ENCODE data around the gene ZZZ3.
"Not testable (repeated sequence)": the region's sequence is repeated elsewhere in the genome, so short reads cannot be mapped to it uniquely, and the experiment has no call there.

The ZZZ3 gene

DNA sequence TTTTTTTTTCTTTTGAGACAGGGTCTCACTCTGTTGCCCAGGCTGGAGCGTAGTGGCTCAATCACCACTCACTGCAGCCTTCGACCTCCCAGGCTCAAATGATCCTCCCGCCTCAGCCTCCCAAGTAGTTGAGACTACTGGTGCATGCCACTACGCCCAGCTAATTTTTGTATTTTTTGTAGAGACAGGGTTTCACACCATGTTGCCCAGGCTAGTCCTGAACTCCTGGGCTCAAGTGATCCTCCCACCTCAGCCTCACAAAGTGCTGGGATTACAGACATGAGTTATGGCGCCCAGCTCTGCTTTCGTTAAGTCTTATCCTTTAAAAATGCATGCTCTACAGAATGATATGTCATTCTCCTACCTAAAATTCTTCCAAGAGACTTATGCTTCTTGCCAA is 36.2 kb downstream of the ZZZ3 start:
- not testable (repeated sequence) for H3K36me3 ChIP-seq (ENCODE audit: control insufficient read depth in 2 of 2, insufficient read depth in 2 of 2, low read length in 2 of 2); H3K9ac ChIP-seq (ENCODE audit: low read length in 2 of 2); H3K27me3 ChIP-seq (ENCODE audit: control insufficient read depth in 1 of 2, insufficient read depth in 2 of 2, low read length in 2 of 2); H3K4me3 ChIP-seq (ENCODE audit: low read length in 2 of 2); H3K27ac ChIP-seq (ENCODE audit: low read length); H3K4me1 ChIP-seq (ENCODE audit: control insufficient read depth, insufficient read depth, low read length)
- peaks cover 3 to 10% of the 10 kb centered on the region in 2 donors for H3K9me3 ChIP-seq (ENCODE audit: control insufficient read depth in 2 of 2, low read length in 2 of 2)

DNA sequence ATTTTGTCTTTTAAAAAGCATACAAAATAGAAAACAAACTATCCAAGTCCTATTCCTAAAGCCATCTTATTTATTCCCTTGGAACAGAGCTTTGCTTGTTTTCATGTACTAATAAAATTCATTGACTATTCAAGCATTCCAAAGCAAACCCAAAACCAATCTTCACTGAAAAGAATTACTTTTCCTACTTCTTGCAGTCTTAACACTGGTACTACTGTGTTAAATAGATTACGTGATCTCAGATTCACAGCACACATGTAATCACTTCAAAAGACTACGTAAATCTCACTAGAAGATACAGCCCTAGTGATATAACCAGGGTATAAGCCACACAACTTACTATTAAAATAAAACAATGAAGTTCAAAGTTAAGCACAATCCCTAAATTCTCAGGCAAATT is 39.0 kb downstream of the ZZZ3 start:
- Histone ChIP-seq H3K4me1 (ENCODE audit: control insufficient read depth, insufficient read depth, low read length) (no peaks in the 10 kb centered on the region), H3K9ac (ENCODE audit: low read length in 2 of 2) (no peak overlapping the region)

DNA sequence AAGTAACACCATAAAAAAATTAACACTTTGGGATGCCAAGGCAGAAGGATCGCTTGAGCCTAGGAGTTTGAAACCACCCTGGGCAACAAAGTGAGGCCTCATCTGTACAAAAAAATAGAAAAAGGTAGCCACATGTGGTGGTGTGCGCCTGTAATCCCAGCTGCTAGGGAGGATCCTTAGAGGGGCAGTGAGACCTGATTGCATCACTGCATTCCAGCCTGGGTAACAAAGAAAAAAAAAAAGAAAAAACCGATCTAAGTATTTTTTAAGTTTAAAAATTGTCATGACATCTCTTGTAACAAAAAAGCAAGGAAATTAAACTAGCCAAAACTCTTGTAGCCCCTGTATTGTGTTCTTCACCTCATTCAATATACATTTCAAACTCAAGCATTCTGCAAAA is 39.5 kb downstream of the ZZZ3 start:
- H3K36me3 ChIP-seq (ENCODE audit: control insufficient read depth in 2 of 2, insufficient read depth in 2 of 2, low read length in 2 of 2) = peaks cover 5 to 6% of the 10 kb centered on the region in 2 donors
- H3K9ac ChIP-seq (ENCODE audit: low read length in 2 of 2) = no peak overlapping the region
- H3K9me3 ChIP-seq (ENCODE audit: control insufficient read depth in 2 of 2, low read length in 2 of 2) = no peaks in the 10 kb centered on the region
- no peaks in the 10 kb centered on the region for H3K4me1 ChIP-seq (ENCODE audit: control insufficient read depth, insufficient read depth, low read length)
- no peak overlapping the region for H3K4me3 ChIP-seq (ENCODE audit: low read length in 2 of 2)
- H3K27me3 ChIP-seq (ENCODE audit: control insufficient read depth in 1 of 2, insufficient read depth in 2 of 2, low read length in 2 of 2) = no peaks in the 10 kb centered on the region
- no peak overlapping the region for H3K27ac ChIP-seq (ENCODE audit: low read length)

More for the DNA sequence above, 39.0 kb downstream of the ZZZ3 start:
- Histone ChIP-seq H3K4me3 (ENCODE audit: low read length in 2 of 2) (no peak overlapping the region), H3K9me3 (ENCODE audit: control insufficient read depth in 2 of 2, low read length in 2 of 2) (no peaks in the 10 kb centered on the region), H3K36me3 (ENCODE audit: control insufficient read depth in 2 of 2, insufficient read depth in 2 of 2, low read length in 2 of 2) (peaks cover 5 to 6% of the 10 kb centered on the region in 2 donors), H3K27ac (ENCODE audit: low read length) (no peak overlapping the region), H3K27me3 (ENCODE audit: control insufficient read depth in 1 of 2, insufficient read depth in 2 of 2, low read length in 2 of 2) (no peaks in the 10 kb centered on the region)

DNA sequence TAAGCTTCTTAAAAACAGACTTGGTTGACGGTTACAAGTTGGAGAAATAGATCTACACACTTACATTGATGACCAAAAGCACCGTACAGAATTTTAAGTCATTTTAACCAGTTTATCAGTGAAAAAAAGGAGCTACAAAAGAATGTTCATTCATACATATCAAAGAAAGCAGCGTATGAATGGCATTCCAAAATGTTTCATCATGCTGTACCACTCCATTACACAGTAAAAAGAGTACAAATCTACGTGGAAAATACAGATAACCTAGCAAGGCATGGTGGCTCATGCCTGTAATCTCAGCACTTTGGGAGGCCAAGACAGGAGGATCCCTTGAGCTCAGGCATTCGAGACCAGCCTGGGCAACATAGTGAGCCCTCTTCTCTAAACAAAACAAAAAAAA is 40.3 kb downstream of the ZZZ3 start:
- no peak overlapping the region for H3K27ac ChIP-seq (ENCODE audit: low read length)
- H3K9ac ChIP-seq (ENCODE audit: low read length in 2 of 2) = no peak overlapping the region
- H3K4me1 ChIP-seq (ENCODE audit: control insufficient read depth, insufficient read depth, low read length) = no peaks in the 10 kb centered on the region
- no peaks in the 10 kb centered on the region for H3K27me3 ChIP-seq (ENCODE audit: control insufficient read depth in 1 of 2, insufficient read depth in 2 of 2, low read length in 2 of 2)
- H3K36me3 ChIP-seq (ENCODE audit: control insufficient read depth in 2 of 2, insufficient read depth in 2 of 2, low read length in 2 of 2) = peaks cover 5 to 6% of the 10 kb centered on the region in 2 donors
- no peaks in the 10 kb centered on the region for H3K9me3 ChIP-seq (ENCODE audit: control insufficient read depth in 2 of 2, low read length in 2 of 2)
- H3K4me3 ChIP-seq (ENCODE audit: low read length in 2 of 2) = no peak overlapping the region

DNA sequence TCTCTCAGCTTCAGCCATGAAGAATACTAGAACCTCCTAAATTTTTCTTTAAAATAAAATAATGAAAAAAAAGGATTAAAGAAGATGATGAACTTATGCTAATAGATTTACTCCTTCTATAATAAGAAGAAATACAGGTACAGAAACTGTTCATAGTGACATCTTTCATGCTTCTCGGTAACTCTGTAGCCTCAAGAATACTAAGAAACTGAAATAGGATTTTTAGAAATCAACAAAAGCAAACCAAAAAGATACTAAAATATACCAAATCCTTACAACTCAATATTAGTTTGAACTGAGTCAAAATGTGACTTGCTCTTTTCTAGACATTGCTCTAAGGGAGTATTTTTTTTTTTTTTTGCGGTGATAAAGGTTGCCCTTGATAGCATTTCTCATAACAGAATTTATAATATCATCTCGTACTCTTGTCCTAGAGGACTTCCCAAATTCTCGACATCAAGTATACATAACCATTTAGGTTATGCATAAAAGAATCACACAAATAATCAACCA is 42.8 kb downstream of the ZZZ3 start:
- Histone ChIP-seq H3K27me3 (ENCODE audit: control insufficient read depth in 1 of 2, insufficient read depth in 2 of 2, low read length in 2 of 2) (no peaks in the 10 kb centered on the region), H3K9me3 (ENCODE audit: control insufficient read depth in 2 of 2, low read length in 2 of 2) (no peaks in the 10 kb centered on the region), H3K9ac (ENCODE audit: low read length in 2 of 2) (no peak overlapping the region), H3K27ac (ENCODE audit: low read length) (no peak overlapping the region), H3K4me1 (ENCODE audit: control insufficient read depth, insufficient read depth, low read length) (no peaks in the 10 kb centered on the region), H3K4me3 (ENCODE audit: low read length in 2 of 2) (no peak overlapping the region), H3K36me3 (ENCODE audit: control insufficient read depth in 2 of 2, insufficient read depth in 2 of 2, low read length in 2 of 2) (peaks cover 0 to 3% of the 10 kb centered on the region in 2 donors)

DNA sequence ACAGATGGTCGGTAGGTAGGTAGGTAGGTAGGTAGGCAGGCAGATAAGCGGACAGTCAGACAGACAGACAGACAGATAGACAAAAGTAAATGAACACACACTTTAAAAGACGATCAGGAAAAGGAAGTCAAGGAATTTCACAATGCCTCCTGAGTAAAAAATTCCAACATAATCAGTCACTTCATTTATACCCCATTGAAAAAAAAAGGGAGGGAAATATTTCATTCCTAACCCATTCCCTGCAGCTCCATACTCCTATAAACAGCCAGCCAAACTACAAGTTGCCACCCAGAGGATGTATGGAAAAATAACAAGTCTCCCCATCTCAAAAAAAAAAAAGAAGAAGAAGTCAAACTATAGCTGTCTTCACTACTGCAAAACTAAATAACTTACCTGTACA is 43.4 kb downstream of the ZZZ3 start:
- no peaks in the 10 kb centered on the region for H3K36me3 ChIP-seq (ENCODE audit: control insufficient read depth in 2 of 2, insufficient read depth in 2 of 2, low read length in 2 of 2)
- no peak overlapping the region for H3K9ac ChIP-seq (ENCODE audit: low read length in 2 of 2)
- H3K27ac ChIP-seq (ENCODE audit: low read length) = no peak overlapping the region
- no peaks in the 10 kb centered on the region for H3K4me1 ChIP-seq (ENCODE audit: control insufficient read depth, insufficient read depth, low read length)
- H3K9me3 ChIP-seq (ENCODE audit: control insufficient read depth in 2 of 2, low read length in 2 of 2) = no peaks in the 10 kb centered on the region
- H3K4me3 ChIP-seq (ENCODE audit: low read length in 2 of 2) = no peak overlapping the region
- no peaks in the 10 kb centered on the region for H3K27me3 ChIP-seq (ENCODE audit: control insufficient read depth in 1 of 2, insufficient read depth in 2 of 2, low read length in 2 of 2)

DNA sequence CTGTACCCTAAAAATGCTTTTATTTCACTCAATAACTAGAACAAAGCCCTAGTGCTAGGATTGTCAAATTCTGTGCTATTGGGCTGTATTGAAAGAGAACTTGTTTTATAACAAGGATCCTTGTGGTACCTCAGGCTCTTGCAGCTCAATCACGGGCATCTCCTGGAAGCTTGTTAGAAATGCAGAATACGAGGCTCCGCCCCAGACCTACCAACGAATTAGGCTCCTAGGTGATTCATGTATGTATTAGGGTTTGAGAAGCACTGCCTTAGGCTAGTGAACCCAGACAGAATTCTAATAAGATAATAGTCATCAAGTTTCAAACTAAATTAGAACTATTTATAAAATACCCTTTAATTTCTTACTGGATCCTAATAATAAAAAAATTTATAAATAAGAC is 45.6 kb downstream of the ZZZ3 start:
- Histone ChIP-seq H3K4me3 (ENCODE audit: low read length in 2 of 2) (no peak overlapping the region), H3K9me3 (ENCODE audit: control insufficient read depth in 2 of 2, low read length in 2 of 2) (no peaks in the 10 kb centered on the region), H3K27ac (ENCODE audit: low read length) (no peak overlapping the region), H3K36me3 (ENCODE audit: control insufficient read depth in 2 of 2, insufficient read depth in 2 of 2, low read length in 2 of 2) (peaks cover 8 to 13% of the 10 kb centered on the region in 2 donors), H3K9ac (ENCODE audit: low read length in 2 of 2) (no peak overlapping the region), H3K27me3 (ENCODE audit: control insufficient read depth in 1 of 2, insufficient read depth in 2 of 2, low read length in 2 of 2) (no peaks in the 10 kb centered on the region), H3K4me1 (ENCODE audit: control insufficient read depth, insufficient read depth, low read length) (no peaks in the 10 kb centered on the region)
